ENCODE data around the gene TRA2B.

- no peak for TF ChIP-seq CTCF (IDR thresholded peaks at IDR 0.05)
- TF ChIP-seq TCF7L2 (IDR thresholded peaks at IDR 0.05; ENCODE audit: low read depth, low read length): no peak
- no peak for TF ChIP-seq REST (IDR thresholded peaks at IDR 0.05; ENCODE audit: insufficient read depth in 1 of 2, low read depth in 2 of 2, low read length in 1 of 2)
- no peak for TF ChIP-seq POLR2AphosphoS5 (IDR thresholded peaks at IDR 0.05; ENCODE audit: low read depth, low read length)
Observed at GRCh38 chr3:185981621-185982020, 43.8 kb upstream of the TRA2B start.

All from Panc1 (cell line).